Dedifferentiated amniotic fluid mesenchymal stem cell (primary cell): ENCODE results near the gene TSPAN2.
"Not testable (repeated sequence)": the region's sequence is repeated elsewhere in the genome, so short reads cannot be mapped to it uniquely, and the experiment has no call there.

ENCODE experiments used
- DNase-seq: peaks from one replicate; pipeline ENCODE4 v3.0.0-alpha.2; 2016; ENCODE audit errors: extremely low spot score

The TSPAN2 gene

DNA sequence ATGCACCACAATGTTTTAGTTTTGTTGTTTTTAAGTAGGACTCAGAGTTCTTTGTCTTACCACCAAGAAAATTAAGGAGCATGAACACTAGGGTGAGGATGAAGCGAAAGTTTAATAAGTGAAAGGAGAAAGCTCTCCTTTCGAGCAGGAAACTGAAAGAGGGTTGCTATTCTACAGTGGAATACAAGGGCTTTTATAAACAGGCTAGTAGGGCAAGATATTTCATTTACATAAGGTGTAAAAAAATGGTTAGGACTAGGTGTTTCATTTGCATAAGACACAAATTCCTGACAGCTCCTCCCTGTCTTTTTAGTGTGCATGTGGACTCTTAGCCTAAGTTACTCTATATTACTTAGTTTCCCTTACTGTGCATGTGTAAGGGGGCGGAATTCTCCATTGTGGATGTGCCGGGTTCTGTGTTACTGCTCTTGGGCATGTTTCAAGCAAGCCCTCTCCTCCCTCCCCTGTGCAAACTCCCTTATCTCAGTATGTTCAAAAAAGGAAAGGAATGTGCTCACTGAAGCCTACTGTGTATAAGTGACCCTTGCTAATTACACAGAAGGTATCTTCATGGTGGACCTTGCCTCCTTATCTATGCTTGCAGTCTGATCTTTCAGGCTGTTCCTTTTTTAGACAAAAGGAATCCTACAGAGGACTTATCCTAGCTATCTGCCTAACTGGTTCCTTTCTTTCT is 52.3 kb downstream of the TSPAN2 start:
- no peak for DNase-seq

DNA sequence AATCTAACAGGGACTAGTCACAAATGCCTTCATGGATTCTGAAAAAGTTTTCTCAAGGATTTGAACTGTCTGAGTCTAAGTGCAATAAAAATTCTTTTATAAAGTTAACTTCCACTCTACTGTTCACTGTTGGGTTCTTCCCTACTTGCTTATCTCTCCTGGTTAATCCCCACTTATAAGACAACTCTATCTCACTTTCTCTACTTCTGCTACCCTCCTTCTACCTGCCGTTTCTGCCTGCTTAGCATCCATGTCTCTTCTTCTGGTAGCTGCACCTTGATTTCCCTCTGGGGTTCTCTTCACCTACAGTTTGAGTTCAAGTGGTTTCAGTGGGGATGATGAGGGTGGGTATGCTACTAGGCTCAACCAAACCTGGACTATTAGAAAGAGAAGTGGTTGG is 53.7 kb downstream of the TSPAN2 start:
- DNase-seq, result no peak

DNA sequence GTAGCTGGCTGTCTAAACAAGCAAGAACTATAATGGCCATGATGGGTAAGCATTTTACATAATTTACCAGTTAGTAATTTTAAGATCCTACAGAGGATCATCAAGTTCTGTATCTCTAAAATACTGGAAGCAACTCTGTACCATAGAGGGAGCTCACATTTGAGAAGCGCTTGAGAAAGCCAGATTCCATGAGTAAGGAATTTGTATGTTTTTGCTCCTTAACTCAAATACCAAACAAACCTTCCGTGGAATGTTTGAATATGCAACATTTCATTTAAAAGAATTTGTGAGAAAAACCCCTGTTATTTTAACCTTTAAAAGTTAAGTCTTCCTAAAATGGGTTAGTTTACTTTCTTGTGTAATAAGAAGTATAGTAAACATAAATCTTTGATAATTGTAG is 57.7 kb downstream of the TSPAN2 start:
- DNase-seq, result peak; percentile 26

DNA sequence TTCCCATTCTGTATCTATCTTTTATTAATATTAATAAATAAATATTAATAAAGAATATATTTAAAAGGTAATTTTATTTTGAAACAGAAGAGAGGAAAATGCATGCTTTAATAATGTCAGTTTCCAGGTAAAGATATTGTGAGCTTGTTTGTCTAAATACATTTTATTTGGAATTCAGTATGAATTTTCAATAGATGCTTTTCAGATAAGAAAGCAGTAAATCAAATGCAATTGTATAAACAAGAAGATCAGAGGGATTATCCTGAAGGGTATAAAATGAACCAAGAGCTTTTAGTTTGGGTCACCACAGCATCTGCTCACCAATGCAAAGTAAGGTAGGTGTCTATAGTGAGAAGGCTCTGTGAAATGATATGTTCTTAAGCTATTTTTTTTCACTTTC is 59.8 kb downstream of the TSPAN2 start, which contains the start of gene TSHB:
TSS of gene TSHB (plus strand) at position 301 of the 400 bp plus-strand sequence. CDS start 3,537 bp downstream, outside the sequence.
- no peak for DNase-seq

DNA sequence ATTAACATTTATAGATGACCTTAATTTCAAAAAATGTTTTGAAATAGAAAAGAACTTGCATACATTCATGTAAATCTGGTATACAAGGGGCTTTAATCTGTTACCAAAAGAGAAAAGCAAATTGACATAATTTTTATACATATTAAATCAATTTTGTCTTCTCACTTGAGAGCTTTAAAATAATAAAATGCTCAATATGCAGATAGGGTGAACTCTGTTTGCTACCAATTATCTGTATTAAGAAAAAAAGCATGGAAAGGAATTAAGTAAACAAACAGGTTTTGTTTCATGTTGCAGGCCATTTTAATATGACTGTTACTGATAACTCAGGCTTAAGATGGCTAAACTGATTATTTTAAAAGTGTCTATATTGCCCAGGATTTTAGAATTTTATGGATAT is 65.7 kb downstream of the TSPAN2 start:
- DNase-seq, result no peak

DNA sequence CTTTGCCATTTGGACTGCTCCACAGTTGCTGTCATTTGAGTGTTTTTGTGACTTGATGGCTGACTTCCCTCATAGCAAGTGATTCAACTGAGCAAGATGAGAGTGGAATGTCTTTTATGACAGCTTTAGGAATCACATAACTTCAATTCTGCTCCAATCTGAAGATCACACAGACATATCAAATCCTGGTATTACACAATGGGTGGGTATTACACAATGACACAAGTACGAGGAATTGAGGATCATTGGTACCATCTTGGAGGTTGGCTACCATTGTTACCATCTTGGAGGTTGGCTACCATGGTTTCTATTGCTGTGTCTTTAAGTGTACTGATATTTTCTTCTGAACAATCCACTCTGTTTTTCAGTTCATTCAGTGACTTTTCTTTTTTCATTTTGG is 68.2 kb downstream of the TSPAN2 start:
- DNase-seq, result no peak

DNA sequence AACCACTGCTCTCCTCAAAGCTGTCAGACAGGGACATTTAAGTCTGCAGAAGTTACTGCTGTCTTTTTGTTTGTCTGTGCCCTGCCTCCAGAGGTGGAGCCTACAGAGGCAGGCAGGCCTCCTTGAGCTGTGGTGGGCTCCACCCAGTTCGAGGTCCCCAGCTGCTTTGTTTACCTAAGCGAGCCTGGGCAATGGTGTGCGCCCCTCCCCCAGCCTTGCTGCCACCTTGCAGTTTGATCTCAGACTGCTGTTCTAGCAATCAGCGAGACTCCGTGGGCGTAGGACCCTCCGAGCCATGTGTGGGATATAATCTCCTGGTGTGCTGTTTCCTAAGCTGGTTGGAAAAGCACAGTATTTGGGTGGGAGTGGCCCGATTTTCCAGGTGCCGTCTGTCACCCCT is 69.8 kb downstream of the TSPAN2 start:
- DNase-seq, result not testable (repeated sequence)

DNA sequence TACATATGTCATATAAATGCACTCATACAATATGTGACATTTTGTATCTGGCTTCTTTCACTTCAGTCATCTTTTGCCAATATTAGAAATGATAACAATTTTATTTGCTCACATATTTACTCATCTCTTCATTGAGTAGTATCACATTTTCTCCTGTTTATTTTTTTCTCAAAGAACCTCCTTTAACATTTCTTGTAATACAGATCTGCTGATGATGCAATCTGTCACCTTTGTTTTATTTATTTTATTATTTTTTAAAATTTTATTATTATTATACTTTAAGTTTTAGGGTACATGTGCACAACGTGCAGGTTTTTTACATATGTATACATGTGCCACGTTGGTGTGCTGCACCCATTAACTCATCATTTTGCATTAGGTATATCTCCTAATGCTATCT is 75.5 kb downstream of the TSPAN2 start:
- DNase-seq, result no peak

DNA sequence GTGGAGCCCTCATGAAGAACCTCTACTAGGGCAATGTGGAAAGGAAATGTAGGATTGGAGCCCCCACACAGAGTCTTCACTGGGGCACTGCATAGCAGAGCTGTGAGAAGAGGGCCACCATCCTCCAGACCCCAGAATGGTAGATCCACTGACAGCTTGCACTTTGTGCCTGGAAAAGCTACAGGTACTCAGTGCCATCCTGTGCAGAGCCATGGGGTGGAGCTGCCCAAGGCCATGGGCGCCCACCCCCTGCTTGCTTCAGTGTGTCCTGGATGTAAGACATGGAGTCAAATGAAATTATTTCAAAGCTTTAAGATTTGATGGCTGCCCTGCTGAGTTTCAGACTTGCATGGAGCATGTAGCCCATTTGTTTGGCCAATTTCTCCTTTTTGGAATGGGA is 76.9 kb downstream of the TSPAN2 start:
- DNase-seq, result no peak

DNA sequence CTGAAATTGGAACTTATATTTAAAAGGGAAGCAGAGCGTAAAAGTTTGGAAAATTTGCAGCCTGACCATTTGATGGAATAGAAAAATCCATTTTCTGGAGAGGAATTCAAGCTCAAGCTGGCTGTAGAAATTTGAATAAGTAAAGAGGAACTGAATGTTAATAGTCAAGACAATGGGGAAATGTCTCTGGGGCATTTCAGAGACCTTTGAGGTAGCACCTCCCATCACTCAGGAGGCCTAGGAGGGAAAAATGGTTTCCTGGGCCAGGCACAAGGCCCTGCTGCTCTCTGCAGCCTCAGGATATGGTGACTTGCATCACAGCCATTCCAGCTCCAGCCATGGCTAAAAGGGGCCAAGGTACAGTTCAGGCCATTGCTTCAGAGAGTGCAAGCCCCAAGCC is 77.3 kb downstream of the TSPAN2 start:
- no peak for DNase-seq

DNA sequence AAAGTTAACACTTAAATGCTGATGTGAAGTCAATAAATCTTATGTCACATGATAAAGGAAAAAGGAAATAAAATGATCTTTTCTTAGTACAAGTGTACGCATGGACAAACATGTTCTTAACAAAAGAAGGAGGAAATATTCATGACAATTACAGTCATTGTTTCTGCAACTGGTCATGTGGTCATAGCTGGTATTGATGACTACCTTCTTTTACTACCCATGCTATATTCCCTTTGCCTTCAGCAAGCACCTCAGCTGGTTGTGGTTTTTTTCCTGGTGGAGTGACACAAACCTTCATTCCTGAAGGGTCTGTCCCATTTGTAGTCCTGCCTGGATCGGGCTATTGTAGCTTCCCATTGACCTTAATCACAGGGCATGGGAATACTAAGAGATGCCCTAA is 83.1 kb downstream of the TSPAN2 start:
- no peak for DNase-seq
